Breast epithelium (tissue), 4 donors: ENCODE measurements around the gene RAB6A. TPM values are rescaled to one million over a fixed set of nuclear protein-coding genes. Genes with fewer than 3 reads are reported as not detected.

ENCODE experiments used
- DNase-seq, 2 donors: peaks; one replicate each; pipeline ENCODE4 v3.0.0-alpha.2; 2019; ENCODE audit warnings: low spot score in 2 of 2
- H3K27ac ChIP-seq, 2 donors: fragments of 200-600 bp; sonication (generic) in 1 of 2; one replicate each; pipeline ENCODE4 v1.5.1; 2016 to 2019; ENCODE audit warnings: mild to moderate bottlenecking in 1 of 2
- H3K27me3 ChIP-seq, 2 donors: fragments of 200-600 bp; sonication (generic) in 1 of 2; one replicate each; pipeline versions ENCODE4 v1.5.1 to v1.6.0; 2017 to 2019; ENCODE audit warnings: control low read depth in 1 of 2, mild to moderate bottlenecking in 1 of 2
- H3K36me3 ChIP-seq: fragments of 200-600 bp; one replicate; pipeline ENCODE4 v1.5.1; 2019
- H3K4me1 ChIP-seq, 2 donors: fragments of 200-600 bp; sonication (generic); one replicate each; pipeline ENCODE4 v1.5.1; 2016 to 2019; ENCODE audit warnings: control low read depth in 1 of 2
- H3K4me3 ChIP-seq, 3 donors: fragments of 200-600 bp; sonication (generic); 1 replicate in 2 of 3; 2 replicates in 1 of 3; pipeline ENCODE4 v1.5.1; 2016 to 2019; ENCODE audit warnings: mild to moderate bottlenecking in 3 of 3, moderate library complexity in 2 of 3
- H3K9me3 ChIP-seq, 2 donors: fragments of 200-600 bp; sonication (generic) in 1 of 2; one replicate each; pipeline ENCODE4 v1.5.1; 2016 to 2019; ENCODE audit warnings: control low read depth in 1 of 2
- CTCF ChIP-seq, 3 donors: fragments of 450-650 bp; IDR thresholded peaks; one replicate each; pipeline ENCODE4 v1.5.1; 2016 to 2017; ENCODE audit warnings: antibody characterized with exemption in 3 of 3, mild to moderate bottlenecking in 3 of 3, moderate library complexity in 3 of 3
- POLR2A ChIP-seq: fragments of 450-650 bp; IDR thresholded peaks from one replicate; pipeline ENCODE4 v1.6.1; 2016; ENCODE audit warnings: antibody characterized with exemption, mild to moderate bottlenecking, moderate library complexity
- POLR2AphosphoS5 ChIP-seq, 3 donors: sonication (generic); formaldehyde crosslinking; IDR thresholded peaks; one replicate each; pipeline ENCODE4 v1.6.1; 2017; ENCODE audit warnings: antibody characterized with exemption in 3 of 3
- intact Hi-C: fragments of 100-400 bp; cut with DNase I; formaldehyde crosslinking; loops from one replicate; pipeline ENCODE4 v1.15.1; 2023; ENCODE audit warnings: low total_unique reads
- total RNA-seq, 3 donors: library from RNA; depleted of rRNA; stranded (reverse); fragments of >200 nt; gene quantifications; one replicate each; pipeline ENCODE4 v1.1.0, GENCODE V29; 2016

RAB6A gene
- total RNA-seq, 3 donors from 2014 or later = 79.6 to 119 (median 102) TPM

- no peaks in the 10 kb centered on the region for H3K36me3 ChIP-seq
- no peaks in the 10 kb centered on the region for H3K27me3 ChIP-seq
- no peaks in the 10 kb centered on the region for H3K9me3 ChIP-seq
- TF ChIP-seq POLR2A (no peak), CTCF (IDR thresholded peaks at IDR 0.05) (no peak), POLR2AphosphoS5 (IDR thresholded peaks at IDR 0.05) (no peak)
- no peak overlapping the region for H3K4me3 ChIP-seq
- no peak overlapping the region for H3K27ac ChIP-seq
- no peaks in the 10 kb centered on the region for H3K4me1 ChIP-seq
- DNase-seq = no peak
- intact Hi-C loops = no loop called here
Observed at GRCh38 chr11:73655686-73656085, 105.2 kb downstream of the RAB6A start.

DNA sequence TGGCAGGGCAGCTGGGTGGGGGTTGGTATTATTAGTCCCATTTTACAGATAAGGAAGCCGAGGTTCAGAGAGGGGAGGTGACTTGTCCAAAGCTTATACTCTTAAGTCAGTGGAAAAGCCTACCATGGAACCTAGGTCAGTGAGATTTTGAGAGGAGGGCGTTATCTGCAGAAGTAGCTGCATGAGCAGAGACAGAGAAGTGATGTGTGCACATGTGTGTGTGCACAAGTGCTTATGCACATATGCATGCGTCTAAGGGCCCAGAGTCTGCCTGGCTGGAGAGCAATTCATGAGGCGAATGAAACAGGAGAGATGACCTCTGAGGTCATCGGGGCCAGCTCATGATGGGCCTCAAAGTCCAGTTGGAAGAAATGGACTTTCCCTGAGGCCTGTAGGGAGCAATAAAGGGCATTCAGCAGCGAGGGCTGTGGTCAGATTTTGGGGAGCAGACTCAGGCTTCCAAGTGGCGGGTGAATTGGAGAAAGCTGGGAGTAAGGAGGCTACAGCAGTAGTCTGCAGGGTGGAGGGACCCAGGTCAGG is 106.3 kb downstream of the RAB6A start:
- H3K9me3 ChIP-seq = no peaks in the 10 kb centered on the region
- H3K36me3 ChIP-seq = no peaks in the 10 kb centered on the region
- intact Hi-C loops = no loop called here
- no peak overlapping the region for H3K27ac ChIP-seq
- no peaks in the 10 kb centered on the region for H3K27me3 ChIP-seq
- TF ChIP-seq POLR2A (no peak), POLR2AphosphoS5 (IDR thresholded peaks at IDR 0.05) (no peak), CTCF (IDR thresholded peaks at IDR 0.05) (no peak)
- no peak overlapping the region for H3K4me3 ChIP-seq
- DNase-seq = no peak
- H3K4me1 ChIP-seq = no peaks in the 10 kb centered on the region

DNA sequence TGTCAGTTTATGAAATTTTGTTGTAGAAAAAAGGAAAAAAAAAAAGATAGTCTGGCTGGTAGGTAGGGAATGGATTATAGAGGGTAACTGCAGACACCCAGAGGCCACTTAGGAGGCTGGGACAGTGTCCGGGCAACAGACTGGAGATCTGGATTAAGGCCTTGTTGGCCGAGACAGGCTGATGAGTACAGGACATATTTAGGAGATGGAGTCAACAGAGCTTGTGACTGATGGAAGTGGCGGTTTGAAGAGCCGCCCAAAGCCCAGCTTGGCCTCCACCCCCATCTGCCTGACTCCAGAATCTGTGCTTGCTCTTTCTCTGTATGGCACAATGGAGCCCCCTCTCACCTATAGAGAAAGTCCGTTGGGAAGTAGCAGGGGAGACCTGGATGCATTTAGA is 106.9 kb downstream of the RAB6A start:
- no peak for TF ChIP-seq POLR2A
- no peak for TF ChIP-seq CTCF (IDR thresholded peaks at IDR 0.05)
- no peak for TF ChIP-seq POLR2AphosphoS5 (IDR thresholded peaks at IDR 0.05)
- H3K4me3 ChIP-seq = no peak overlapping the region
- H3K9me3 ChIP-seq = no peaks in the 10 kb centered on the region
- intact Hi-C loops = loop anchor here (2.0 kb wide), 1 partner anchor 17 kb away; no protein-coding TSS in a partner anchor
- no peaks in the 10 kb centered on the region for H3K27me3 ChIP-seq
- H3K27ac ChIP-seq = no peak overlapping the region
- no peaks in the 10 kb centered on the region for H3K4me1 ChIP-seq
- no peaks in the 10 kb centered on the region for H3K36me3 ChIP-seq
- DNase-seq = no peak

- Histone ChIP-seq H3K9me3 (no peaks in the 10 kb centered on the region), H3K4me3 (no peak overlapping the region), H3K36me3 (no peaks in the 10 kb centered on the region), H3K27me3 (no peaks in the 10 kb centered on the region), H3K27ac (peak overlapping the region; percentile 76 to 78), H3K4me1 (no peaks in the 10 kb centered on the region)
- no peak for DNase-seq
- intact Hi-C loops = loop anchor here (2.0 kb wide), 1 partner anchor 16 kb away; no protein-coding TSS in a partner anchor
- TF ChIP-seq POLR2A (no peak), CTCF (IDR thresholded peaks at IDR 0.05) (no peak), POLR2AphosphoS5 (IDR thresholded peaks at IDR 0.05) (no peak)
Observed at GRCh38 chr11:73652856-73653559, 107.9 kb downstream of the RAB6A start.

GRCh38 chr11:73652046-73652730 is 108.7 kb downstream of the RAB6A start:
- intact Hi-C loops = loop anchor here (2.0 kb wide), 1 partner anchor 15 kb away; no protein-coding TSS in a partner anchor
- no peaks in the 10 kb centered on the region for H3K9me3 ChIP-seq
- no peaks in the 10 kb centered on the region for H3K36me3 ChIP-seq
- peak; percentile 63 to 79 for DNase-seq
- H3K27ac ChIP-seq = peak overlapping the region; percentile 76 to 78
- TF ChIP-seq POLR2AphosphoS5 (IDR thresholded peaks at IDR 0.05) (peak in 1 of 3 donors; percentile 25), CTCF (IDR thresholded peaks at IDR 0.05) (no peak)
- H3K4me3 ChIP-seq = no peak overlapping the region
- no peaks in the 10 kb centered on the region for H3K4me1 ChIP-seq
- H3K27me3 ChIP-seq = no peaks in the 10 kb centered on the region
